ENCODE results near the gene CCT3. TPM values are rescaled to one million over a fixed set of nuclear protein-coding genes. Genes with fewer than 3 reads are reported as not detected.
"Not testable (repeated sequence)": the region's sequence is repeated elsewhere in the genome, so short reads cannot be mapped to it uniquely, and the experiment has no call there.

The CCT3 gene
- total RNA-seq, 2 experiments from 2014 or later, result 385 to 387 TPM

DNA sequence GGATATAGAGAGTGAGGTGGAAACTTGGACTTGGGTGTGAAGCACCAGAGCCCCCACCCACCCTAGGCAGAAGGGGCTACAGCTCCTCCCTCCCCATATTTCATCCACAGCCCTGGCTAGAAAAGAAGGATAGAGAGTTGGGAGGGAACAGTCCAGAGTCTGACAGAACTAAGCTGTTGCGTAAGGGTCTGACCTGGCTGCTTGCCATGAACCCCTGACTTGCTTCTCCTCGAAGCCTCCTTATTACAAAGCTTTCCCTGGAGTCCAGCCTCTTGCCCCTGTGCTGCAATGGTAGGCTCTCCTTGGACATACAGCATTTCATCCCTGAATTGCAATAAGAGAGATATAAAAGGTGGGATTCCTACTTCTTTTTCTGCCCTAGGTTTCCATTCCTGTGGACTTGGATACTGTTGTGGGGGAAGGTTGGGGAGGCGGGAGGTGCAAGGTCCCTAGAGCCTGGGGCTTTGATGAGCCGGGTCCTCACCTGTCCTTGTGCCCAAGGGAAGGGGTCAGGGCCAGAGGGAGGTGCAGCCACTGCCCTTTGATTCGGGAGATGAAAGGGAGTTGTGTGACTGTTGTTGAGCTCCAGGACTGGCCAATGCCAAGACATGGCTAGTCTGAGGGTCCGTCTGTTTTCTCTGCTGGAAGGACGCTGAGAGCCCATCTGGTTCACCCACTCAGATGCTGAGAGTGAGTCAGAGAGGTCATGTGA, 33.6 kb upstream of the CCT3 start:
- ChIA-PET POLR2A (interaction anchor here (0.6 kb wide), 1 partner anchor 80 kb away, joined by 3 read pairs; no protein-coding TSS in a partner anchor), CTCF (ENCODE audit: unreplicated experiment) (interaction anchor here (0.9 kb wide), 1 partner anchor 74 kb away, joined by 3 read pairs; no protein-coding TSS in a partner anchor)
- BruUV-seq (replicated peaks), result no TSS peak
- Histone ChIP-seq H3K9me2 (ENCODE audit: insufficient read depth, low read length) (no peaks in the 10 kb centered on the region), H2AFZ (ENCODE audit: low read length) (no peak overlapping the region), H3K27ac (ENCODE audit: low read depth, low read length, poor library complexity, severe bottlenecking) (no peak overlapping the region), H3K4me3 (ENCODE audit: low read depth, low read length, poor library complexity, severe bottlenecking) (no peak overlapping the region), H3K4me2 (ENCODE audit: low read length) (no peak overlapping the region), H4K20me1 (ENCODE audit: insufficient read depth, low read length) (no peaks in the 10 kb centered on the region), H3K36me3 (ENCODE audit: insufficient read depth, low read length) (no peaks in the 10 kb centered on the region), H3K79me2 (ENCODE audit: insufficient read depth, low read depth, low read length) (no peaks in the 10 kb centered on the region), H3K9me3 (ENCODE audit: low read length) (no peaks in the 10 kb centered on the region), H3K4me1 (ENCODE audit: insufficient read depth, low read length, poor library complexity, severe bottlenecking) (no peaks in the 10 kb centered on the region)
- DNase-seq (ENCODE audit: low spot score), result no peak
- TF ChIP-seq EZH2phosphoT487 (IDR thresholded peaks at IDR 0.05; ENCODE audit: borderline replicate concordance, low read depth, low read length) (no peak), CTCF (conservative IDR thresholded peaks at IDR 0.05; ENCODE audit: low read length) (no peak)
- intact Hi-C loops (cut with micrococcal nuclease; ENCODE audit: unreplicated experiment), result no loop called here

DNA sequence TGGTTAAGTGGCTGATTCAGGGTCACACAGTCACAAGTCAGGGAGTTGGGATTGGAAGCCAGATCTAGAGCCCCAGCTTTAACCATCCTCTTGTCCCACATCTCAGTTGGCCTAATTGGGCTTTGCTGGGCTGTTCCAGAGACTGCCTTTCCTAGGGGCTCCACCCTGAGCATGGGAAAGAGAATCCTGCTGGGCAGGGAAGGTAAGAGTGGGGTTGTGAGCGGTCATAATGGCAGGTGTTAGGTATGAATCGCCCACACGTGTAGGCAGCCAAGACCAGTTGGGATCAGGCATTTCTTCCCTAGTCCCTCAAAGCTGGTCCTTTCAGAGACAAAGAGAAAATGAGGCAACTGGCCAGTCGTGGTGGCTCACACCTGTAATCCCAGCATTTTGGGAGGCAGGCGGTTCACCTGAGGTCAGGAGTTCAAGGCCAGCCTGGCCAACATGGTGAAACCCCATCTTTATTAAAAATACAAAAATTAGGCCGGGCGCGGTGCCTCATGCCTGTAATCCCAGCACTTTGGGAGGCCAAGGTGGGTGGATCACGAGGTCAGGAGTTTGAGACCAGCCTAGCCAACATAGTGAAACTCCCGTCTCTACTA, 31.7 kb upstream of the CCT3 start:
- H3K4me2 ChIP-seq (ENCODE audit: low read length); H2AFZ ChIP-seq (ENCODE audit: low read length); H4K20me1 ChIP-seq (ENCODE audit: insufficient read depth, low read length); H3K9me3 ChIP-seq (ENCODE audit: low read length); DNase-seq (ENCODE audit: low spot score); CTCF ChIA-PET (ENCODE audit: unreplicated experiment); POLR2A ChIA-PET; H3K9me2 ChIP-seq (ENCODE audit: insufficient read depth, low read length); H3K4me1 ChIP-seq (ENCODE audit: insufficient read depth, low read length, poor library complexity, severe bottlenecking); H3K36me3 ChIP-seq (ENCODE audit: insufficient read depth, low read length); intact Hi-C loops (cut with micrococcal nuclease; ENCODE audit: unreplicated experiment); H3K4me3 ChIP-seq (ENCODE audit: low read depth, low read length, poor library complexity, severe bottlenecking); BruUV-seq (replicated peaks); H3K79me2 ChIP-seq (ENCODE audit: insufficient read depth, low read depth, low read length); H3K27ac ChIP-seq (ENCODE audit: low read depth, low read length, poor library complexity, severe bottlenecking): not testable (repeated sequence)

- intact Hi-C loops (cut with micrococcal nuclease; ENCODE audit: unreplicated experiment), result no loop called here
- Histone ChIP-seq H3K4me2 (ENCODE audit: low read length) (no peak within 1 kb of the TSS), H3K27ac (ENCODE audit: low read depth, low read length, poor library complexity, severe bottlenecking) (no peak within 1 kb of the TSS), H3K9me3 (ENCODE audit: low read length) (no peaks in the 10 kb centered on the region), H3K79me2 (ENCODE audit: insufficient read depth, low read depth, low read length) (no peaks in the 10 kb centered on the region), H3K4me1 (ENCODE audit: insufficient read depth, low read length, poor library complexity, severe bottlenecking) (no peaks in the 10 kb centered on the region), H2AFZ (ENCODE audit: low read length) (no peak within 1 kb of the TSS), H4K20me1 (ENCODE audit: insufficient read depth, low read length) (no peaks in the 10 kb centered on the region), H3K9me2 (ENCODE audit: insufficient read depth, low read length) (no peaks in the 10 kb centered on the region), H3K36me3 (ENCODE audit: insufficient read depth, low read length) (no peaks in the 10 kb centered on the region), H3K4me3 (ENCODE audit: low read depth, low read length, poor library complexity, severe bottlenecking) (no peak within 1 kb of the TSS)
- no peak for TF ChIP-seq CTCF (conservative IDR thresholded peaks at IDR 0.05; ENCODE audit: low read length)
- no peak for TF ChIP-seq EZH2phosphoT487 (IDR thresholded peaks at IDR 0.05; ENCODE audit: borderline replicate concordance, low read depth, low read length)
- ChIA-PET POLR2A (no interaction called here), CTCF (ENCODE audit: unreplicated experiment) (no interaction called here)
- no peak for DNase-seq (ENCODE audit: low spot score)
- BruUV-seq (replicated peaks), result no TSS peak
Measured at GRCh38 chr1:156368889-156369684, 31.0 kb upstream of the CCT3 start, which contains the start of gene RHBG. Gene RHBG, plus strand, starts transcription at chr1:156369211. Its CDS starts 39 bp downstream, at chr1:156369250.
